ENCODE measurements around the gene SMC6. TPM values are rescaled to one million over a fixed set of nuclear protein-coding genes. Genes with fewer than 3 reads are reported as not detected.

The SMC6 gene
- total and polyA plus RNA-seq, 2 experiments from 2014 or later = 53.4 to 59.8 TPM

GRCh38 chr2:17646838-17647701, 106.5 kb downstream of the SMC6 start:
- H3F3A ChIP-seq (replicated peaks; ENCODE audit: low read depth) = no peaks in the 10 kb centered on the region
- 0 out of 2 replicates have a peak, but pooled peaks cover 6% of the 10 kb centered on the region for H3K9me2 ChIP-seq (ENCODE audit: insufficient read depth)
- Mint-ChIP-seq H3K36me3 (ENCODE audit: low read depth) (peaks cover 41% of the 10 kb centered on the region), H3K27ac (no peak overlapping the region), H3K4me1 (peaks cover 36% of the 10 kb centered on the region), H3K4me3 (no peak overlapping the region), H3K9me3 (no peaks in the 10 kb centered on the region), H3K27me3 (ENCODE audit: insufficient read depth, low read depth, poor library complexity) (peaks cover 4% of the 10 kb centered on the region)
- H3K79me2 ChIP-seq (replicated peaks; ENCODE audit: insufficient read depth) = peaks cover 3% of the 10 kb centered on the region; the same call in 1 of the 2 replicates
- peaks cover 4% of the 10 kb centered on the region; the same call in 1 of the 2 replicates for H3K36me3 ChIP-seq (ENCODE audit: insufficient read depth)
- no peak overlapping the region for H2AFZ ChIP-seq
- DNase-seq (ENCODE audit: low spot score) (no peak), ATAC-seq (no peak)
- no peak overlapping the region for H3K4me3 ChIP-seq
- H3K4me2 ChIP-seq = no peak overlapping the region
- TF ChIP-seq ETS1 (IDR thresholded peaks at IDR 0.05) = no peak
- no peak for TF ChIP-seq ZNF331 (CRISPR knock-in tag; IDR thresholded peaks at IDR 0.05; ENCODE audit: low read depth)
- no peak for TF ChIP-seq STAT1 (IDR thresholded peaks at IDR 0.05; ENCODE audit: unreplicated experiment)
- TF ChIP-seq ZNF462 (CRISPR knock-in tag; IDR thresholded peaks at IDR 0.05) = no peak
- TF ChIP-seq JUNB (IDR thresholded peaks at IDR 0.05; ENCODE audit: unreplicated experiment) = no peak
- no peak for TF ChIP-seq CREB1 (CRISPR knock-in tag; IDR thresholded peaks at IDR 0.05; ENCODE audit: low read depth)
- TF ChIP-seq REST (IDR thresholded peaks at IDR 0.05; ENCODE audit: unreplicated experiment) = no peak
- TF ChIP-seq EZH2 (IDR thresholded peaks at IDR 0.05; ENCODE audit: low read depth, unreplicated experiment) = no peak
- TF ChIP-seq EZH2phosphoT487 (IDR thresholded peaks at IDR 0.05; ENCODE audit: unreplicated experiment) = no peak
- TF ChIP-seq, protein P1, sequence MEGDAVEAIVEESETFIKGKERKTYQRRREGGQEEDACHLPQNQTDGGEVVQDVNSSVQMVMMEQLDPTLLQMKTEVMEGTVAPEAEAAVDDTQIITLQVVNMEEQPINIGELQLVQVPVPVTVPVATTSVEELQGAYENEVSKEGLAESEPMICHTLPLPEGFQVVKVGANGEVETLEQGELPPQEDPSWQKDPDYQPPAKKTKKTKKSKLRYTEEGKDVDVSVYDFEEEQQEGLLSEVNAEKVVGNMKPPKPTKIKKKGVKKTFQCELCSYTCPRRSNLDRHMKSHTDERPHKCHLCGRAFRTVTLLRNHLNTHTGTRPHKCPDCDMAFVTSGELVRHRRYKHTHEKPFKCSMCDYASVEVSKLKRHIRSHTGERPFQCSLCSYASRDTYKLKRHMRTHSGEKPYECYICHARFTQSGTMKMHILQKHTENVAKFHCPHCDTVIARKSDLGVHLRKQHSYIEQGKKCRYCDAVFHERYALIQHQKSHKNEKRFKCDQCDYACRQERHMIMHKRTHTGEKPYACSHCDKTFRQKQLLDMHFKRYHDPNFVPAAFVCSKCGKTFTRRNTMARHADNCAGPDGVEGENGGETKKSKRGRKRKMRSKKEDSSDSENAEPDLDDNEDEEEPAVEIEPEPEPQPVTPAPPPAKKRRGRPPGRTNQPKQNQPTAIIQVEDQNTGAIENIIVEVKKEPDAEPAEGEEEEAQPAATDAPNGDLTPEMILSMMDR (conservative IDR thresholded peaks at IDR 0.05; ENCODE audit: low read depth in 2 of 2) = no peak
- no peak for TF ChIP-seq POLR2AphosphoS5 (IDR thresholded peaks at IDR 0.05; ENCODE audit: low read depth)
- H3K27me3 ChIP-seq (ENCODE audit: insufficient read depth) = no peaks in the 10 kb centered on the region
- peaks cover 14% of the 10 kb centered on the region; the same call in 1 of the 2 replicates for H3K4me1 ChIP-seq (ENCODE audit: insufficient read depth)
- peaks cover 25% of the 10 kb centered on the region for H4K20me1 ChIP-seq (replicated peaks; ENCODE audit: insufficient read depth)
- H3K27ac ChIP-seq (ENCODE audit: low read depth) = no peak overlapping the region
